ENCODE results near the gene PRKAA2.

DNA sequence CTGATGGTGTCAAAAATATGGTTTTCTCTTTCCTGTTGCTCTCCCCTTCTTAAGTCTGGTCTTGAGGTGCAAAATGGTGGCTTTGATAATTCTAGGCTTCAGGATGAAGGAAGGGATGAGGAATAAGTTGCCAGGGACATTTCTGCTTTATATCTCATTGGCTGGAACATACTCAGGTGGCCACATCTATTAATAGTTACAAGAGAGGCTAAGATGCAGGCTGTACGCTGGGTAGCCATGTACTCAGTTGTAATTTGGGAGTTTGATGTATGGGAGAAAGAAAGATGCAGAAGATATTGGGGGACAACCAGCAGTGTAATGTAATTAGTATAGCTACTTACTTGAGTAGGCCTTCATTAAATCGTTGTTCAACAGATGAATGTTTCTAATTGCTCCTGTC lies 25.2 kb downstream of the PRKAA2 start:
- no peak for TF ChIP-seq POLR2A (IDR thresholded peaks at IDR 0.05; ENCODE audit: low read depth, low read length)
- TF ChIP-seq, protein P1, sequence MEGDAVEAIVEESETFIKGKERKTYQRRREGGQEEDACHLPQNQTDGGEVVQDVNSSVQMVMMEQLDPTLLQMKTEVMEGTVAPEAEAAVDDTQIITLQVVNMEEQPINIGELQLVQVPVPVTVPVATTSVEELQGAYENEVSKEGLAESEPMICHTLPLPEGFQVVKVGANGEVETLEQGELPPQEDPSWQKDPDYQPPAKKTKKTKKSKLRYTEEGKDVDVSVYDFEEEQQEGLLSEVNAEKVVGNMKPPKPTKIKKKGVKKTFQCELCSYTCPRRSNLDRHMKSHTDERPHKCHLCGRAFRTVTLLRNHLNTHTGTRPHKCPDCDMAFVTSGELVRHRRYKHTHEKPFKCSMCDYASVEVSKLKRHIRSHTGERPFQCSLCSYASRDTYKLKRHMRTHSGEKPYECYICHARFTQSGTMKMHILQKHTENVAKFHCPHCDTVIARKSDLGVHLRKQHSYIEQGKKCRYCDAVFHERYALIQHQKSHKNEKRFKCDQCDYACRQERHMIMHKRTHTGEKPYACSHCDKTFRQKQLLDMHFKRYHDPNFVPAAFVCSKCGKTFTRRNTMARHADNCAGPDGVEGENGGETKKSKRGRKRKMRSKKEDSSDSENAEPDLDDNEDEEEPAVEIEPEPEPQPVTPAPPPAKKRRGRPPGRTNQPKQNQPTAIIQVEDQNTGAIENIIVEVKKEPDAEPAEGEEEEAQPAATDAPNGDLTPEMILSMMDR (IDR thresholded peaks at IDR 0.05; ENCODE audit: extremely low read depth in 1 of 2, insufficient read depth in 1 of 2, low read depth in 1 of 2, low read length in 2 of 2) = no peak
- TF ChIP-seq, protein P2, sequence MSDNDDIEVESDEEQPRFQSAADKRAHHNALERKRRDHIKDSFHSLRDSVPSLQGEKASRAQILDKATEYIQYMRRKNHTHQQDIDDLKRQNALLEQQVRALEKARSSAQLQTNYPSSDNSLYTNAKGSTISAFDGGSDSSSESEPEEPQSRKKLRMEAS (IDR thresholded peaks at IDR 0.05; ENCODE audit: insufficient read depth, insufficient read length) = no peak
